NCI-H82 (cell line): ENCODE measurements around the gene FBXW11.

Experiments
- DNase-seq: peaks from one replicate; lab custom pipeline; 2025; lab: John Stamatoyannopoulos, UW

Gene FBXW11

DNA sequence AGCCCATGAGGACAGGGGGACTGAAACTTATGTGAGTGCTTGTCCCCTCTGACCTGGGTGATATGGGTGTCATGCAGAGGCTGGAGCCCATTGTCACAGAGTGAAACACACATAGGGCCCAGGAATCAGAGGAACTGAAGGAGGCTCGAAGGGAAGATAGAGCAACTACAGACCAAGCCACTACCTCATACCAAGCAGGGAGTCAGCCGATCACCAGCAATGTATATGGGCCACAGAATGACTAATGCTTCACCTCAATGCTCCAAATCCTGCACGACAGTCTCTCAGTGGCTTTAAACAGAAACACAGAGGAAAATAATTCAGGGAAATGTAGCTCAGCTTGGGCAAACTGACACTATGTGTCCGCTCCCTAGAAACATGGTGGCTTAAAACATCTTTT is 8.9 kb upstream of the FBXW11 start:
- DNase-seq = no peak

DNA sequence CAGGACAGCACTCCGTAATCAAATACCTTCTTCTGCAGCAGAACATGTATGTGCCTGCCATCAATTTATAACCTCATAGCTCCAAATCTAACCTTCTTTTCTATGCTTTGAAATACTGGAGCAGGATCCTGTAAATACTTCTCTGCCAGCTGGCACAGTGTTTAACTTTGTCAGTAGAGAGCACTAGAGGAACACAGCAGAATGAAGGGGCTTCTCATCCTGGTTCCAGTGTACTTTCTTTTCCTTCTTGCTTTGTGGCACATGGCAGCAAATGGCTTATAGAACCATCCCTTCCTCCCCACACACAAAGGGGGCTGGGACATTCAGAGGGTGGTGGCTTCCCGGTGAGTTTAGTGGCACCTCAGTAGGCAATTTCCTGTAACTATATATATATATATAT is 3.8 kb upstream of the FBXW11 start:
- DNase-seq = peak; percentile 6

- no peak for DNase-seq
Measured at GRCh38 chr5:172009536-172010270, 3.3 kb upstream of the FBXW11 start.

DNA sequence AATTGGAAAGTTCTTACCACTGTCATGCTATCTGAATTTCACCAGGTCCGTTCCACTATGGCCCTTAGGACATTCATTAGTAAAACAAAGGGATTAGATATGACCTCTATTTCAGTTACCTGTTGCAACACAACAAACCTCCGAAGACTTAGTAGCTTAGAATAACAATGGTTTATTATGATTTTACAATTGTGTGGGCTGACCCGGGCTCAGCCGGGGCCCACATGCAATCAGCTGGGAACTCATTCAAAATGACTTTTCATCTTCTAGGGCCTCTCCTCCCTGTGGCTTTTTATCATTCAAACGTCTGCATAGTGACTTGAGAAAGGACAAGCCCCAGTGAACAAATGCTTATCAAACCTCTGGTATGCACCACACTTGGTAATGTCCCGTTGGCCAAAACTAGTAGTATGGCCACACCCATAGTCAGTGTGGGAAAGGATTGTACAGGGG is 2.3 kb upstream of the FBXW11 start:
- DNase-seq = no peak

DNA sequence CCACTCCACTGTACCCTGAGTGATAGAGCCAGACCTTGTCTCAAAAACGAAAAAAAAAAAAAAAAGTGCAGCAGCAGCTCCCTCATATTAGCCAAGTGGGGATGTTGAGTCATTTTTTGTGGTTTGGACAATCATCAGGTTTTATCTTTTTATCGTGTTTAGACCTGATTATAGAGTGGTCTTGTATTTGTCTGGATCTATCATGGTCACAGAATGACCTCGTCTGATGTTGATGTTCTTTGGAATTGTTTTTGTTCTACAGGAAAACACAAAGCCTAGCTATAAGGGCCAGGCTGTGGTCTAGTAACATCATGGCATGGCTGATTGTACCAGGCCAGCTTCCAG is 1.6 kb upstream of the FBXW11 start:
- no peak for DNase-seq

GRCh38 chr5:172007175-172008110 is 1.0 kb upstream of the FBXW11 start:
- peak; percentile 36 for DNase-seq

- DNase-seq = peak; percentile 47
Measured at GRCh38 chr5:172005708-172006320, 624 bp downstream of the FBXW11 start.

DNA sequence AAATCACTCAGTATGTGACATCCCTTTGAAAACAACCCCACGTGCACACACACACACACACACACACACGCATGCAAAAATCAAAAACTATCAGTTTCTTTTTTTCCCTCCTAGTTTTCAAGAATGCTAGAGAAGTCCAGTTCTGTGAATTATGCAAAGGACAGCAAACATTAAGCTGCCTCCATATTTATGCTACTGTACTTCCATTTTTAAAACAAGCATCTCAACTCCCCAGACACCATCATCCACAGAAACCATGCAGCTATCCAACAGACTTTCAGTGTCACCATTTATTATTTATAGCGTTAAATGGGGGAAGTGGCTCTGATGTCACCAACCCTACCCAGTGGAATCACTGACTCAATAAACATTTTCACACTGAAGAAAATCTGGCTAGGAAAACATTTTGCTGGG is 1.6 kb downstream of the FBXW11 start:
- no peak for DNase-seq

DNA sequence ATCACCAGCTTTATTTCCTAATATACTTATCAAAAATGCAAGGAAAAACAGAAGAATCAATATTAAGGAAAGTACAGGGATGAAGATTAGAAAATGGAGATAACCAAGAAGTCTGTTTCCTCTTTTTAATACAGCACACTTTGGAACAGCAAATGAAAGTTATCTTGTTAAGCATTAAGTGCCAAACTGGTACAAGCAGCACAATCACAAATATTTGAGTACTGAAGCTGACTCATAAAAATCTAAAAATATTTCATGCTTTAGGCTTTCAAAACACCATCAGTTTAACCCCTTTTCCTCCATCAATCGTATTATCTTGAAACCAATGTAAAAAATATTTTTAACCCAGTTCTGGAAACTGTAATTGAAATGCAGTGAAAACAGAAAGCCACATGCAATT is 2.7 kb downstream of the FBXW11 start:
- DNase-seq = no peak

- peak; percentile 37 for DNase-seq
Measured at GRCh38 chr5:172002840-172003512, 3.5 kb downstream of the FBXW11 start.

- DNase-seq = peak; percentile 43
Measured at GRCh38 chr5:172002310-172002709, 4.1 kb downstream of the FBXW11 start.

GRCh38 chr5:171999877-172000276 is 6.6 kb downstream of the FBXW11 start:
- DNase-seq = no peak

GRCh38 chr5:171999100-171999499 is 7.3 kb downstream of the FBXW11 start:
- DNase-seq = no peak

DNA sequence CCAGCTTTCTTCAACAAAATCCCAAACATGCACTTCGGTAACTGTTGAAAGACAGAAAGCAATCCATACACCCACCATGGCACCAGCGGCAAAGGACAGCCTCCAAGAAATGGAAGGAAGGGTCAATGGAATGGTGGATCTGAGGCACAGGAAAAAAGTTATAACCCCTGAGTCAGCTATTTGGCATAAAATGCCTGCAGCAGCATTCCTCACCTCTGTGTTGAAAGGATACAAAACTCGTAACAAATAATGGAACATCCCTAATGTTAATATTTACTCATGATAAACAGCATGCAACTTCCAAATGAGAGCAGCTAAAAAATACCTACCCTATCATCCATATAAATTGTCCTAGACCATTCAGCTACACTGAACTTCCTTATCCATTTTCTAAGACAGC is 9.4 kb downstream of the FBXW11 start:
- DNase-seq = no peak

- no peak for DNase-seq
Measured at GRCh38 chr5:171992813-171993212, 13.6 kb downstream of the FBXW11 start.

DNA sequence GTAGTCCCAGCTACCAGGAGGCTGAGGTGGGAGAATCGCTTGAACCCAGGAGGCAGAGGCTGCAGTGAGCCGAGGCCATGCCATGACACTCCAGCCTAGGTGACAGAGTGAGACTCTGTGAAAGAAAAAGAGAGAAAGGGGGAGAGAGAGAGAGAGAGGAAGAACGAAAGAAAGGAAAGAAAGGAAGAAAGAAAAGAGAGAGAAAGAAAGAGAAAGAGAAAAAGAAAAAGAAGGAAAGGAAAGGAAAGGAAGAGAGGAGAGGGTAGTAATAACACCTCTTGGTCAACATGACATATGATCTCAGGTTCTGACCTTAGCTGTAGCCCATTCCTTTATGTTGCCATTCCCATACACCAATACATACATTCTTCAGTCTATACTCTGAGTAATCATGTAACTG is 14.1 kb downstream of the FBXW11 start:
- DNase-seq = no peak

DNA sequence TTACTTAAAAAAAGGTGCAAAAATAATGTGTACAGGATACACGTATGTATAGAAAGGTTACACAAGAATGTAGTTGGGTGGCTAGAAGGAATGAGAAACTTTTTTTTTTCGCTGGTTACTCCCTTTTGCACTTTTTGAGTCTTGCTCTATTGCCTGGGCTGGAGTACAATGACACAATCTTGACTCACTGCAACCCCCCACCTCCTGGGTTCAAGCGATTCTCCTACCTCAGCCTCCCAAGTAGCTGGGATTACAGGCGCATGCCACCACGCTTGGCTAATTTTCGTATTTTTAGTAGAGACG is 15.8 kb downstream of the FBXW11 start:
- DNase-seq = no peak

- DNase-seq = no peak
Measured at GRCh38 chr5:171989946-171990712, 16.3 kb downstream of the FBXW11 start.

GRCh38 chr5:171989276-171989675 is 17.2 kb downstream of the FBXW11 start:
- no peak for DNase-seq

DNA sequence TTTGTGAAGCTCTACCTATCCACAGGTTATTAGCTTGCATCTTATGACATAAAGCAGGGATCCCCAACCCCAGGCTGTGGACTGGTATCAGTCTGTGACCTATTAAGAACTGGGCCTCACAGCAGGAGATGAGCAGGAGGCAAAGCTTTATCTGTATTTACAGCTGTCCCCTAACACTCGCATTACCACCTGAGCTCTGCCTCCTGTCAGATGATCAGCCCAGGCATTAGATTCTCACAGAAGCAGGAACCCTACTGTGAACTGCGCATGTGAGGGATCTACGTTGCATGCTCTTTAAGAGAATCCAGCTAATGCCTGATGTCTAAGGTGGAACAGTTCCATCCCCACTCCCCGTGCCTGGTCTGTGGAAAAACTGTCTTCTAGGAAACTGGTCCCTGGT is 19.7 kb downstream of the FBXW11 start:
- DNase-seq = peak; percentile 2

- no peak for DNase-seq
Measured at GRCh38 chr5:171984748-171985419, 21.6 kb downstream of the FBXW11 start.
